HL-60/S4 treated with phorbol 12-myristate 13-acetate at 8.2 ng/mL for 4 days and 3 days (cell line): Measurements from ENCODE around the gene MAST4.

ENCODE experiments used
- in situ Hi-C: fragments of 300-500 bp; cut with MboI; formaldehyde crosslinking; loops from 2 replicates; pipeline ENCODE4 v1.15.0; 2022; ENCODE audit warnings: low sequenced_read_pairs

The MAST4 gene

DNA sequence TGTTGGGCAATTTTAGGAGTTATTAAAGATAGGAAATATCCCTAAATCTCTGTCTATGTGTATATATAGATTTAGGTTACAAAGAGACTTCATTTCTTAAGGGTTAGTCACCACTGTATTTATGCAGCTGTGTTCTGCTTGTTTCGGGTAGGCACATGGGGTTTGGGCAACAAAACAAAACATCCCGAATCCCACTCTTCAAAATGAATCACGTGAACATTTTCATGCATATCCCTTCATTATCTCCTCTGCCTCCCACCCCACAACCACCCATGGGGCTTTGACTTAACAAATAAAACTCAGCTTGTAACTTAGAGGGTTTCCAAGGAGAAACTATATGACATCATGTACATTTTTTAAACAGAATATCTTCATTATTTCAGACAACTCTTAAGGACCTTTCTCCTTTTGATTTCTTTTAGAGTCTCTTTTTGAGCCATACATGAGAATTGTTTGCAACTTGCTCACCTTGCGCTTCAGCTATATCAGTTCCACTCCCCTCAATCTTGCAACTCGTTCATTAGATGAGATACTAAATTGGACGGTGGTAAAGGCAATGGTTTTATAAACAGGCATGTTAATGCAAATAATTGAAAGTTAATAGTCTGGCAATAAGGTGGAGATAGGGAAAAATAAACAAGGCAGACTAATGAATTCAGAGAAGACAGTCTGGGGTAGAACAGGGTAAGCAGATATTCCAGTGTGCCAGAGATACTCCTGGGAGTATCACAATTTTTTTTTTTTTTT lies 463.7 kb downstream of the MAST4 start:
- in situ Hi-C loops = no loop called here

DNA sequence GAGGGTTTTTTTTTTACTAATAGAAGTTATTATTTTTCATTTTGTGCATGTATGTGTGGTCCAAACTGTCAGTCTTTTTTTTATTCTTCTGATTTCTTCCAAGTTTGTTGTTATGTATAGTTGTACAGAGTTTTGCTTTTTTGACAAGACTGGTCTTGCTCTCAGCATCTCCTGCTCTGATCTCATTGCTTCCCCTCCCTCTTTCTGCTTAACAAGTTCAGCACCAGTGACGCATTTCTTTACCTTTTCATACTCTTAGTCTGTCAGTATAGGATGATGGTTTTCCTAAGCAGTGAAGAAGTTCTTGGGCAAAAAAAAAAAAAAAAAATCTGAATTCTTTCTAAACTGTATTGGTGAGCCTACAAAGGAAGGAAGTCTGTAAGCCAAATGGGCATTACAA lies 465.3 kb downstream of the MAST4 start:
- in situ Hi-C loops = no loop called here

DNA sequence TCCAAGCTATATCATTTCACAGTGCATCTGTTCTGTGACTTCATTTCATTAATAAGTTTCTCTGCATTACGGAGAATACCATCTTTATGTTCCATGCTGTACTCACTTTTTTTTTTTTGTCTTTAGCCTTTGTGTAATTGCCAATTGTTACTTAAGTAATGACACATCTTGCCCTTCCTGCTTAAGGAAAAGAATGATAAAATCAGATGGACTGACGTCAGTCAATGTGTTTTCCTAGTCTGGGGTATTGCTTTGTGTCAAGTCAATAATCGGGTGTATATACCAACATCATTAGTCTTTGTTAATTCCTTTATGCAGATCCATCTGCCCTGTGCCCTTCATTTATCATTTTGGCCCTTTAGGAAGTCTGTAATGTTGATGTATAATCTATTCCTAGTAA lies 466.9 kb downstream of the MAST4 start:
- in situ Hi-C loops = no loop called here

DNA sequence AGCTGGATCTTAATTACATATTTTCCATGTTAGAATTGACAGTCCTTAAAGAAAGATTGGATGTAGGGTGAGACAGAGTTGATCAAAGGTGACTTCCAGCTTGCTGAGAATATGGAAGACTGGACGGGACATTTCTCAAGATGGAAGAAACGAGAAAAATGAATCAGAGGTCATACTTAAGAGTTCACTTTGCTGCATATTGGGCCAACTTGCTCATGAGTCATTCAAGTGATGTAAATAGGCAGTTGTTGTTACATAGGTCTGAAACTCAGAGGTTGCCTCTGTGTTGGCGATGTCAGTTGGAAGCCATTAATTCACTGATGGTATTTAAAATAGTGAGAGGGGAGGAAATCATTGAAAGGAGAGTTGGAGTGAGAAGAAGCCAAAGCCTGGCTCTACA lies 467.6 kb downstream of the MAST4 start:
- in situ Hi-C loops = no loop called here

DNA sequence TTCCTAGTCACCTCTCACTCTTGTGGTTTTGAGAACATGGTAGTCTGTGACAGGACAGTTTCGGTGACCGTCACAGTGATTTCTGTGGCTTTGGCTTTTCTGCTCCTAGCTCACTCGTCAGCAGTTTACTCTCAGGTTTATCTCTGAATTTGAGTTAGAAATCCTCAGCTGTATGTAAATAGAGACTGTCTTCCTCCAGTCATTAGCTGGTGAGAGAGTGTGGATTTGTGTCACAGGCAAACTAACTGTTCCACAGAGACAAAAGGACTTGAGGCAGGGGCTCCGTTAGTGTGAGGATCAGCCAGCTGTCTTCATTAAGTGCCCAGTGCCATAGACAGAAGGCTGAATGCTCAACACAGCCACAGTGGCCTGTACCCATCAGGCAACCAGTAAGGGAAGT lies 469.0 kb downstream of the MAST4 start:
- in situ Hi-C loops = no loop called here

DNA sequence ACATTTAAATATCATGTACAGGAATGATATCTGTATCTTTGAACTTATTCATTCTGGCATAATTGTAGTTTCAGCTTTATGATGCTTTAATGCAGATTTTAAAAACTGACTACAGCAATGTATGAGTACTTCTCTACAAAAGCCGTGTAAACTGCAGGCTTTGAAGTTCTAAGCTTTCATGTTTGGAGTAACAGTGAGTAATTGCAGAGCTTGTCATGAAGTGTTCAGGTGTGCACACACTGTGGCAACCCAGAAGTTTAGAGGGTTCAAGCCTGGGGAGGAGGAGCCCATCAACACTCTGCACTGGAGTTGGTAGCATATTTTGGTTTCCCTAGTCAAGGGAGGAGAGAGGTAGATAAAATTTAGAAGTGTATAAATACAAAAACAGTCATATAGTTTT lies 469.5 kb downstream of the MAST4 start:
- in situ Hi-C loops = no loop called here

DNA sequence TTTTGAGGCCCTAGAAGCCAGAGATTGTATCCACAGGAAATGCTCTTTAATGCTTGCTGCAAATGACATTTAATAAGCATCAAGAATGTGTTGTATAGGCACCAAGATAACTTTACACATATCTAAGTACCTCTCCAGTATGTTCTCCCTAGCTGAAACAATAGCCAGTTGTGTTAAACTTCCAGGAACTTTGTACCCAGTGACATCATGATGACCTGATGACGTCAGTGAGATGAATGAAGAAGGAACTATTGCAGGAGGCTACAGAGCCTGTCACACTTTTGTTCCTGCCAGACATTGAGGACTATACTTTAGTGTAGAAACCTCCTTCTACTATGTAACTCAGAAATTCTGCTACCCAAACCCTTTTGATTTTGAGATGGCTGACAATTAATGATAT lies 470.6 kb downstream of the MAST4 start:
- in situ Hi-C loops = no loop called here

DNA sequence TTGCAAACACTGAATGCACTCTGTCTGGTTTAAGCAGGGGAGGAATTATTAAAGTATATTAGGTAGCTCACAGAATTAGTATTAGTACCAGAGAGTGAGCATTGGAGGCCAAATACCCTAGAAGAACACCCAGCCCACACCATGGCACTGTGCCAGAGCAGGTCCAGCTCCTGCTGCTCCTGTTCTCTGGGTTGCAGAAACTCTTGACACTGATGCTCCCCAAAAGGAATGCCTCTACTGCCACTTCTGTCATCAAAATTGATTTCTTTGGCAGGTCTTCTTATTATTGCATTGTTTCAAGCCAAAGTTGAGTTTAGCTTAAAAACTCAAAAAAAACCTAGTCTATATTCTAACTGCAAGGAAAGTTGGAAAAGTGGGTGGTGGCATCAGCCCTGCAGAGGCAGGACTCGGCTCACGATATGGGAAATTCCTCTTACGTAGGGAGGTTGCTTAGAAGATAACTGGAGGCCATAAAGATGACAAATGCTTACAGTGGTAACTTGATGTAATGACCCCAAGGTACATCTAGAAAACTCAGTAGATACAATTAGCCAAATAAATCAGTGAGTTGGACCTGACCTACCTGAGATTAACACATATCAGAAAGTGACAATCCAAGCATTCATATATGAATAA lies 477.0 kb downstream of the MAST4 start:
- in situ Hi-C loops = no loop called here

DNA sequence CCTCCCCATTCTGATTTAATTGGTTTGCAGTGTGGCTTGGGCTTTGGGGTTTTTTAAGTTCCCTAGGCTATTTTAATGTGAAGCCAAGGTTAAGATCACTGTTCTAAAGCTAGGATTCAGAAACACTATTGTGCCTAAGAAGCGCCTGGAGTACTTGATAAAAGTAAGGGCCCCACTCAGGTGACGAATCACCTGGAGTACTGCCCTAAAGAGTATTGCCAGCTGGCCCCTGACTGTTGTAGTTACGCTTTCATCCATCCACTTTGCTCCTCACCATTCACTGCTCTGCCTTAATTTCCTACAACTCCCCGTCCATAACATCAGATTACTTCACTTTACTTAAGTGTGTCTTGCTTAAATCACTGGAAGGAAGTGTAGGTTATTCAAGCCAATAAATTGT lies 481.1 kb downstream of the MAST4 start:
- in situ Hi-C loops = no loop called here

DNA sequence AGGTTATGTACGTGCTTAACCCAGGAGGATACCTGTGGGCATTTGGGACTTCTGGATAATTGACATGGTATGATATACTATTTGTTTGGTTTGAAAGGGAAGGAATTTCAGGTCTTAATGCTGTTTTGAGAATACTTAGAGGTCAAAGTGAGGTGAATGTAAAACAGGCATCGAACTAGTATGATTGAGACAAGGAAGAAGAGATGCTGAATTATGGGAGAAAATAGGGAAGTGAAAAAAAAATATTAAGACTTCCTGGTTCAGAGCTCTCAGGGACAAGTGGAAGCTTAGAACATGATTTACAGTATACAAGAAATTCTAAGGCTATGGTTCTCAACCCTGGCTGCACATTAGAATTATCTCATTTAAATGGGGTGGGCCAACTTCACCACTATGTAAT lies 485.1 kb downstream of the MAST4 start:
- in situ Hi-C loops = no loop called here

DNA sequence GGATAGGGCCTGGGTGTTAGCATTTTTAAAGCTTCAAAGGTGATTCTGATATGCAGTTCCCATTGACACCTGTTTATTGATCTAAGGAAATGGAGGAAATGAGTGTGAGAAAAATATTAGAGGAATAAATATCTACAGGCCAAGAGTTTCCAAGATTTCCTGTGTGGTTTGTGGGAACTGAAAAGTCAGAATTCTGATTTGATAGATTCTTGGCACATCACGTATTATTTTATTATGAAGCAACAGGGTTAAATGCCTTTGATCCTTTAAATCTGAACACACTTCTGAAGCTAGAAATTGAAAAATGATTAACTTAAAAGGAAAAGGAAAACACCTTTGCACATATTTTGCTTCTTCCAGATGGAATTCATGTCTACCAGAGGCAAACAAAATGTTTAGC lies 486.7 kb downstream of the MAST4 start:
- in situ Hi-C loops = no loop called here

DNA sequence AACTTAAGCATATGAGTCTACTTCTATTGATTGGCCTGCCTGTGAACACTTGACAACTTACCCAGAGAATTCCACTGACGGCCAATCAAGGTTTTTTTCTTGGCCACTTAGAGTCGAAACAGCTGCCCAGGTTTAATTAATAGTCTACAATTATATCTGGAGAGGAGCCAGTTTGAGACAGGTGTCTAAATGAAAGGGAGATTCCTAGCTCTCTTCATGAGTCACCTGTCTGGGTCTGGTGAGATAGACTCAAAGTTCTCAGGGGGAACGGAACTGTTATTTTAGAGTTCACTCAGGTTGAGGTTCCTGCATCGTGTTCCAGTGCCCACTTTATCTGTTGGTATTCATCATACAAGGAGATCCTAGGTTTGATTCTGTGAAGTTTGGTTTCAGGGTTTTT lies 489.4 kb downstream of the MAST4 start:
- in situ Hi-C loops = no loop called here

DNA sequence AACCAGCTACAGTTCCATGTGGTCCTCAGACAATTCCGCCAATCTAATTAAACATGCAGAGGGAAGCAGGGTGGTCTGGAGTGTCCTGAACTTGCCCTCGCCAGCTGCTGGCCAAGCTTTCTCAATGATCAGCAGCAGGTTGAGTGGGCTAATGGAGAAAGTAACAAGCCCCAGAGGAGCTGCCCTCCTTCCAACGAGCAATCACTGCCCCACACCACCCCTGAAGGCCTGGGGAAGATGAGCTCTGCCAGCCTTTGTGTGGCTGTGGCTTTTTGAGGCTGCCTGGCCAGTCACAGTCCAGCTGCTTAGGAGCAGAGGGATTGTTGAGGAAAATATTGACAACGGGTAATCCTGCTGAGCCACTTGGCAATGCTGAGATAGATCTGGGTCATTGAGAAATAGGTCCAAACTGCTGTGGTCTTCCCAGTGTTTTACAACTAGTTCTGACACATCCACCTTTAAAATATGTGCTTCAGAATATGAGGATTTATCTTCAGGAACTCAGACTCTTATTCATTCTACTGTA lies 493.1 kb downstream of the MAST4 start:
- in situ Hi-C loops = no loop called here

DNA sequence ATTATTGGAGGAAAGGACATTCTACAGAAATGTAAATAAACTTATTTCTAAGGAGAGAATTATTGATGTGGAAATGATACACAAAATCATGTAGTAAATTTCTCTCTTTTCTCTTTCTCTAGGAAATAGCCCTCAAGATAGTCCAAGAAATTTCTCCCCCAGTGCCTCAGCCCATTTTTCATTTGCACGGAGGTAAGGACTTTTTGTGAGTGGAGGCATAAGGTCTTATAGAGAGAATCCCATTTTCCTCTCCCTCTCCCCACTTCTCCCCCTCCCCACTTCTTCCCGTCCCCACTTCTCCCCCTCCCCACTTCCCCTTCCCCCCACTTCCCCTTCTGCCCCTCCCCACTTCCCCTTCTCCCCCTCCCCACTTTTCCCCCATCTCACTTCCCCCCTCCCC lies 493.8 kb downstream of the MAST4 start:
- in situ Hi-C loops = no loop called here

DNA sequence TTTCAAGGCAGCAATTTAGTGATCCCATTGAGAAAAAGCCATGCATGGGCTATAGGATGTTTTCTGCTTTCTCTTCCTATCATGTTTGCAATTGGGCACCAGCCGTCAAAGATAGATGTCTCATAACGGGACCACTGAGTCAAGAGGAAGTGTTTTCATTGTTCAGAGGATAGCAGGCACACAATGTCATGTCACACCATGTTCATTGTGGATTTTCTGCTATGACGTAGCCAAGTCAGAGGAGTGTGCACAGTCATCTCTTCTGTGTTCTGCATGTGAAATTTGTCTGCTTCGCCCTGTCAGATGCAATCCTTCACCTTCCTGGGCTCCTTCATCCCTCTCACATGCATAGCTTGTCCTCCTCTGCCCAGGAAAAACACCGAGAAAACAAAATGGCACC lies 494.4 kb downstream of the MAST4 start:
- in situ Hi-C loops = no loop called here

DNA sequence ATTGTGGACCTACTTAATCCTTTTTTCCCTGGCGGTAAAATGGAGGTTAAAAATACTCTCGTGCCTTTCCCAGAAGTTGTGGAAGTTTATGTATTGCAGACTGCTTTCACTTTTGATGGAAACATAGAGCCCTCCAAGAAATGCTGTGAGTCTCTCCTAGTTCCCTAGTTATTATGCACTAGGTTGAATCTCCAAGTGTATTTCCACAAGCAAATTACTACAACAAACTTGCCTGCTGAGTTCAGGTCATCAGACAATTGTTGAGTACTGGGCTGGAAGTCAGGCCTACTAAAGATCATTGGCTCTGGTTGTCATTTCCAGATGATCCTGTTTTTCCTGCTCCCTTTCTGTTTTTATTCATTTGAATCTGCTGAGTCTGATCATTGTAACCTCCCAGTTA lies 496.3 kb downstream of the MAST4 start:
- in situ Hi-C loops = no loop called here

DNA sequence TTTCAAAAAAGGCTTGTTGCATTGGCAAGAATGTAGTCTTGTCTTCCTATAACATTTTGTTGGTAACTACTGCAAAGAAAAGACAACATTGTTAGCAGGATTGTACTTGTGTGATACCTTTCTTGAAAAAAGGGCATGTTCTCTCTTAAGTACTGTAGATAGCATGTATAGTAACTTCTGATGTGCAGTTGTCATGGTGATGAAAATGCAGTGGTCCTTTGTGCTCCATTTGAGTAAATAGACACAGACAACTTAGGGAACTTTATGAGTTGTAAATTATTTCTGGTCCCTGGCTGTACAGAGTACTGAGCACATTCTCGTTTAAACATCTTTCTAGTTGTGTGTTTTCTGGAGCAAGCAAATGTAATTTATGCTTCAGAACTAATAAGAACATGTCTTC lies 497.1 kb downstream of the MAST4 start:
- in situ Hi-C loops = no loop called here

DNA sequence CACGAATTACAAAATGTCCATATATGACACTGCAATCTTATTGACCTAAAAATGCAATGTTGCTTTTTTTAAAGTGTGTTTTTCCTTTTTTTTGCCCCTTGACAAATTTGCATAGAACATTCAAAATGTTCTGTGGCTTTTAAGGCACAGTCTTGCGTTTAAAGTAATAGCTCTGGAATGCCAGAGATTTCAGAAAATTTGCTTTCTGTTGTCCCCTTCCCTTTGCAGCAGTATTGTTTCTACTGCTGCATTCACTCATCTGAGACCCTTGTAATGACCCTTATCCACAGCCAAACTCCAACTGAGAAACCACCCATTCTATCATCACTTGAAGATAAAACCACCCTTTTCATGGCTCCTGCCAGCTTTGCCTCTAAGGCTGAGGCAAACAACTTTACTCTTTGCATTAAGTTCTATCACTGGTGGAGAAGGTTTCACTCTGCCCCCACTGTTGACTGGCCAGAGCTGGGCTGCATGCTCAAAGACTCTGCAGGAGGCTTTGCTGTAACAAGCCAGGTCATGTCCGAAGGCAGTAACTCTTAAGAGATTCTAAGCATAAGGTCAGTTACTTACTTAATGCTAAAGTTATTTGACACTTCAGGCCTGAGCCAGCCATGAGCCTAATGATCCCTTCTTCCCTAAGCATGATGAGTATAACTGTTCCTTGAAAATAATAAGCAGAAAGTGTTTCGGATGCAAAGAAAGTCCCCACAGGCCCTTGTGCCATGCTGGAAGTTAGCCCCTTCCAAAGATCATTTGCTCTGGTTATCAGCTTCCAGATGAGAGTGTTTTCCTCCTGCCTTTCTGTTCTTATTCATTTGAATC lies 498.5 kb downstream of the MAST4 start:
- in situ Hi-C loops = no loop called here

DNA sequence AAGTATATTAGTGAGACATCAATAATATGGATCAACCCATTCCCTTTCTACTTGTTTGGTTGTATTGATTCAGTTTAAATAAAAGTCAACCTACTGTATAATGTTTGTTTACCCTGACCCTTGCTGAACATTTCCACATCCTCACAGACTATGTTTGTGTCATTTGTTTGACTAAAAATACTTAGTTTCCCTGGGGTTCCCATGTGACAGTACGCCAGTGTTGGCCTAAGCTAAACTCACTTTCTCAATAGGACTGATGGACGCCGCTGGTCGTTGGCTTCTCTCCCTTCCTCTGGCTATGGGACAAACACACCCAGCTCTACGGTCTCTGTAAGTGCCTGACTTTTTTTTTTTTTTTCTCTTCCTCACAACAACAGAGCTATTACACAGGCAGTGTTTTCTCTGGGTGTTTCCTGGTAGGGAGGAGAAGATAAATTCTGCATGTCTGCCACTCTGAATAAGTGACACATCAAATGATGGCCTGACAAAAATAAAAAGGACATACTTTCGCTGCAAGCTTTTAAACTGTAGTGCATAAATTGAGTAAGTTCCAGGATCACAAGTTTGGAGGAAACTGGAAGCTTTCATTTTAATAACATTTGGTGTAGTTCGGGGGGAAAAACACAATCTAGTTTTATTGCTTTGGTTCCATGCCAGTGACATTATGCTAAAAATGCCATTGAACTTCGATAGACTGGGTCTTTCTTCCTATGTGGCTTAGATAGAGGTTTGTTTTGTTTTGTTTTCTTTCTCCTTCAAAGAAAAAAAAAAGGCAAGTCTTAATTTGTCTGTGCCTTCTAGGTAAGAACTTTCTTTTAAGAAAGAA lies 499.4 kb downstream of the MAST4 start:
- in situ Hi-C loops = no loop called here

DNA sequence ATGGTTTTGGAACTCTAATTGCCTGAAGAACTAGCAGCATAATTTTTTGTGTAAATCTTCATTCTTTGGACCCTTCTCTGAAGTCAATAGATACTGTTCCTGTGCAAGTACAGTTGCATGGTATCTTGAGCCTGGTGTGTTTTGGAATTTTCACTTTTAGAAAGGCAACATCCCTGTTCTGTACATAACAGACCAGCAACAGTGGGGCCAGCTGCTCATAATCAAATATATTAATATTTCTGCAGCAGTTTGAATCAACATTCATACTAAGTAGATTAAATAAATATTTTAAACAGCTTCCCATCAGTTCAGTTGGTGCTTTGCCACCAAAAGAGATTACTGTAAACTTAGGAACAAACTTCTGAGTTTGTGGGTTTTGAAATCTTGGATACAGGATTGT lies 502.5 kb downstream of the MAST4 start:
- in situ Hi-C loops = no loop called here

DNA sequence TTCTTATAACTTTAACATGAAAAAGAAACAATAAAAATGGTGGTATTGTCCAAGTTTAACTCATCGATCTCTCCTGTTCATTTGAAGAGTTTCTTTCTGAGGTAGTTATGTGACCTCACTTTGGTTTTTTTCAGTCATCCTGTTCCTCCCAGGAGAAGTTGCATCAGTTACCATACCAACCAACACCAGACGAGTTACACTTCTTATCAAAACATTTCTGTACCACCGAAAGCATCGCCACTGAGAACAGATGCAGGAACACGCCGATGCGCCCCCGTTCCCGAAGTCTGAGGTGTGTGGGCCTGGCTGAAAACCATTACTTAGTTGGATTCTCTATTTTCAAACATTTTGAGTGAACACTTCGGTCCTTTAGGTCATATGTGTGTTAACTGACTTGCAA lies 504.1 kb downstream of the MAST4 start:
- in situ Hi-C loops = no loop called here
